ENCODE results near the gene POPDC2. TPM values are rescaled to one million over a fixed set of nuclear protein-coding genes. Genes with fewer than 3 reads are reported as not detected.
A peak's percentile ranks its signal among the peaks of the same experiment; 100 is the strongest.

POPDC2 gene
- total RNA-seq, 1 donor from 2014 or later, result 2.1 TPM

DNA sequence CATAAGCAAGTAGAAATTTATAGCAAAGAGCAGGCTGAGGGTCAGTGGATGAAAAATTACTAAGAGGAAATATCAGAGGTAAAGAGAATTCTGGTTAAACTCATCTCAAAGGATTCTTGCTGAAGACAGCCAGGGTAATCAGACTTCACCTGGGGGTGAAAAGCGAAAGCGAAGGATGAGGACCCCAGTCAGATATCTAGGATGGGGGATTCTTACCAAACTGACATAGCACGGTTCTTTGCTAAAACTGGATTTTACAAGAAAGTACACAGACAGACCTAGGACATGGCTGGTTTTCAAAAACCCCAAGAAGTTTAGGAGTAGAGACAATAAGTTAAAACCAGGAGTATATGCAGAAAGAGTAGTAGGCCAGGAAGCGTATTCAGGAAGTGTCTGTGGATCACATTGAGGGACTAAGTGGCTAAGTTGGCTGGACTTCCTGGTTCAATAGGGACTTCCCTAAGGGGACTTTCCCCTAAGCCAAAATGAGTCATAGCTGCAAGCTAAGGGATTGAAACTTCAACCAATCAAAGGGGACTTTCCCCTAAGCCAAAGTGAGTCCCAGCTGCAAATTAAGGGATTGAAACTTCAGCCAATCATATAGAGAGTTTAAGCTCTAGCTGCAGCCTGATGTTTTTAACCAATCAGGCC is 40.0 kb upstream of the POPDC2 start:
- no peak overlapping the region for H2AFZ ChIP-seq (ENCODE audit: low read depth, low read length)
- peaks cover 14% of the 10 kb centered on the region for H3K27me3 Mint-ChIP-seq (ENCODE audit: low read depth, unreplicated experiment)
- H4K20me1 ChIP-seq (ENCODE audit: insufficient read depth, low read length), result no peaks in the 10 kb centered on the region
- H3K36me3 Mint-ChIP-seq (ENCODE audit: low read depth, unreplicated experiment), result no peaks in the 10 kb centered on the region
- H3K27ac Mint-ChIP-seq (ENCODE audit: unreplicated experiment), result no peak overlapping the region
- H3K79me2 ChIP-seq (ENCODE audit: insufficient read depth, low read length), result no peaks in the 10 kb centered on the region
- H3K4me1 ChIP-seq (ENCODE audit: insufficient read depth, low read length), result peaks cover 8% of the 10 kb centered on the region
- FAIRE-seq, result no peak
- H3K27ac ChIP-seq (ENCODE audit: low read depth, low read length), result no peak overlapping the region
- no peaks in the 10 kb centered on the region for H3K4me1 Mint-ChIP-seq (ENCODE audit: low read depth, unreplicated experiment)
- no peak overlapping the region for H3K9ac ChIP-seq (ENCODE audit: low read length)
- DNase-seq (ENCODE audit: low read depth), result peak; percentile 16
- no peak overlapping the region for H3K4me2 ChIP-seq (ENCODE audit: low read length)
- no peak for TF ChIP-seq EZH2 (IDR thresholded peaks at IDR 0.05; ENCODE audit: insufficient read depth, low read length)
- TF ChIP-seq, protein P1, sequence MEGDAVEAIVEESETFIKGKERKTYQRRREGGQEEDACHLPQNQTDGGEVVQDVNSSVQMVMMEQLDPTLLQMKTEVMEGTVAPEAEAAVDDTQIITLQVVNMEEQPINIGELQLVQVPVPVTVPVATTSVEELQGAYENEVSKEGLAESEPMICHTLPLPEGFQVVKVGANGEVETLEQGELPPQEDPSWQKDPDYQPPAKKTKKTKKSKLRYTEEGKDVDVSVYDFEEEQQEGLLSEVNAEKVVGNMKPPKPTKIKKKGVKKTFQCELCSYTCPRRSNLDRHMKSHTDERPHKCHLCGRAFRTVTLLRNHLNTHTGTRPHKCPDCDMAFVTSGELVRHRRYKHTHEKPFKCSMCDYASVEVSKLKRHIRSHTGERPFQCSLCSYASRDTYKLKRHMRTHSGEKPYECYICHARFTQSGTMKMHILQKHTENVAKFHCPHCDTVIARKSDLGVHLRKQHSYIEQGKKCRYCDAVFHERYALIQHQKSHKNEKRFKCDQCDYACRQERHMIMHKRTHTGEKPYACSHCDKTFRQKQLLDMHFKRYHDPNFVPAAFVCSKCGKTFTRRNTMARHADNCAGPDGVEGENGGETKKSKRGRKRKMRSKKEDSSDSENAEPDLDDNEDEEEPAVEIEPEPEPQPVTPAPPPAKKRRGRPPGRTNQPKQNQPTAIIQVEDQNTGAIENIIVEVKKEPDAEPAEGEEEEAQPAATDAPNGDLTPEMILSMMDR (IDR thresholded peaks at IDR 0.05; ENCODE audit: insufficient read depth, low read depth, low read length), result no peak
- H3K4me3 ChIP-seq (ENCODE audit: insufficient read depth, low read depth, low read length), result no peak overlapping the region
- H3K9me3 ChIP-seq (ENCODE audit: insufficient read depth, low read depth, low read length), result no peaks in the 10 kb centered on the region
- no peaks in the 10 kb centered on the region for H3K36me3 ChIP-seq (ENCODE audit: insufficient read depth, low read length)
- no peak overlapping the region for H3K4me3 Mint-ChIP-seq (ENCODE audit: unreplicated experiment)
- H3K9me3 Mint-ChIP-seq (ENCODE audit: unreplicated experiment), result no peaks in the 10 kb centered on the region
- peaks cover 3% of the 10 kb centered on the region for H3K27me3 ChIP-seq (ENCODE audit: insufficient read depth, low read length)

DNA sequence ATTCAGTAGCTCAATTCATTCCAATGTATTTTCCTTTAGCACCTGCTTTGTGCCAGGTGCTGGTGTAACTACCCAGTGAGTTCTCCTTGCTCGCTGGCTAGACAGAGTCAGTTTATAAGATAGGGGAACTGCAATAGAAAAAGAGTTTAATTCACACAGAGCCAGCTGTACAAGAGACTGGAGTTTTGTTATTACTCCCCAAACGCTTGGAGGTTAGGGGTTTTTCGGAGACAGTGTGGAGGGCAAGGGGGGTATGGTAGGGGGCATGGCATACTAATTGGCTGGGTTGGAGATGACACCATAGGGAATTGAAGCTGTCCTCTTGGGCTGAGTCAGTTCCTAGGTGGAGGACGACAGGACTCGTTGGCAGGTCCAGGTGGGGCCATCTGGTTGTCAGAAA is 37.0 kb upstream of the POPDC2 start:
- H3K36me3 ChIP-seq (ENCODE audit: insufficient read depth, low read length), result no peaks in the 10 kb centered on the region
- H3K79me2 ChIP-seq (ENCODE audit: insufficient read depth, low read length), result no peaks in the 10 kb centered on the region
- Mint-ChIP-seq H3K27me3 (ENCODE audit: low read depth, unreplicated experiment) (peaks cover 5% of the 10 kb centered on the region), H3K4me3 (ENCODE audit: unreplicated experiment) (no peak overlapping the region), H3K4me1 (ENCODE audit: low read depth, unreplicated experiment) (no peaks in the 10 kb centered on the region), H3K27ac (ENCODE audit: unreplicated experiment) (no peak overlapping the region), H3K36me3 (ENCODE audit: low read depth, unreplicated experiment) (no peaks in the 10 kb centered on the region), H3K9me3 (ENCODE audit: unreplicated experiment) (no peaks in the 10 kb centered on the region)
- no peaks in the 10 kb centered on the region for H3K9me3 ChIP-seq (ENCODE audit: insufficient read depth, low read depth, low read length)
- no peak overlapping the region for H3K4me3 ChIP-seq (ENCODE audit: insufficient read depth, low read depth, low read length)
- no peak overlapping the region for H3K27ac ChIP-seq (ENCODE audit: low read depth, low read length)
- no peaks in the 10 kb centered on the region for H4K20me1 ChIP-seq (ENCODE audit: insufficient read depth, low read length)
- FAIRE-seq (no peak), DNase-seq (ENCODE audit: low read depth) (no peak)
- H3K4me2 ChIP-seq (ENCODE audit: low read length), result no peak overlapping the region
- H3K9ac ChIP-seq (ENCODE audit: low read length), result no peak overlapping the region
- TF ChIP-seq EZH2 (IDR thresholded peaks at IDR 0.05; ENCODE audit: insufficient read depth, low read length), result no peak
- TF ChIP-seq, protein P1 (IDR thresholded peaks at IDR 0.05; ENCODE audit: insufficient read depth, low read depth, low read length), result no peak
- no peaks in the 10 kb centered on the region for H3K27me3 ChIP-seq (ENCODE audit: insufficient read depth, low read length)
- peaks cover 3% of the 10 kb centered on the region for H3K4me1 ChIP-seq (ENCODE audit: insufficient read depth, low read length)
- H2AFZ ChIP-seq (ENCODE audit: low read depth, low read length), result no peak overlapping the region

DNA sequence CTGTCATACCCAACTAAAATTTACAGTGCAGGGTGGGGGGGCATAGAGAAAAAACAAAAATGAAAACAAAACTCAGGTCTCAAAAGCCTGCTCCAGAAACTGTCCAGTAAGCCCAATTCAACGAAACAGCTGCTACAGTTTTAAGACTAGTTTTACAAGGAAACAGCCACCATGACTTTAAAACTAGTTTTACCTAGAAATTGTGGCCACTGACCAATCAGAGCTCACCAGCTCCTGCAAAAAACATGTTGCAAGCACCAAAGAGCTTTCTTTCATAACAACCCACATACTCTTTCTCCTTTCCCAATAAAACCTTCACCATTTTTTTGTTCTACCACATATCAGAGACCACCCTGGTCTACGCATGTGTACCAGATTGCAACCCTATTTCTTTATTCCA is 35.1 kb upstream of the POPDC2 start:
- Histone ChIP-seq H3K9ac (ENCODE audit: low read length) (no peak overlapping the region), H3K27me3 (ENCODE audit: insufficient read depth, low read length) (no peaks in the 10 kb centered on the region), H2AFZ (ENCODE audit: low read depth, low read length) (no peak overlapping the region), H3K36me3 (ENCODE audit: insufficient read depth, low read length) (no peaks in the 10 kb centered on the region), H3K4me1 (ENCODE audit: insufficient read depth, low read length) (no peaks in the 10 kb centered on the region), H3K79me2 (ENCODE audit: insufficient read depth, low read length) (no peaks in the 10 kb centered on the region), H3K4me3 (ENCODE audit: insufficient read depth, low read depth, low read length) (no peak overlapping the region), H4K20me1 (ENCODE audit: insufficient read depth, low read length) (no peaks in the 10 kb centered on the region), H3K27ac (ENCODE audit: low read depth, low read length) (no peak overlapping the region), H3K4me2 (ENCODE audit: low read length) (no peak overlapping the region), H3K9me3 (ENCODE audit: insufficient read depth, low read depth, low read length) (no peaks in the 10 kb centered on the region)
- FAIRE-seq, result no peak
- Mint-ChIP-seq H3K9me3 (ENCODE audit: unreplicated experiment) (no peaks in the 10 kb centered on the region), H3K4me1 (ENCODE audit: low read depth, unreplicated experiment) (no peaks in the 10 kb centered on the region), H3K27me3 (ENCODE audit: low read depth, unreplicated experiment) (peaks cover 10% of the 10 kb centered on the region), H3K36me3 (ENCODE audit: low read depth, unreplicated experiment) (no peaks in the 10 kb centered on the region), H3K27ac (ENCODE audit: unreplicated experiment) (no peak overlapping the region), H3K4me3 (ENCODE audit: unreplicated experiment) (no peak overlapping the region)
- TF ChIP-seq, protein P1 (IDR thresholded peaks at IDR 0.05; ENCODE audit: insufficient read depth, low read depth, low read length), result no peak
- TF ChIP-seq EZH2 (IDR thresholded peaks at IDR 0.05; ENCODE audit: insufficient read depth, low read length), result no peak
- DNase-seq (ENCODE audit: low read depth), result no peak

Measured in astrocyte (in vitro differentiated cells and primary cell).